ENCODE results near the gene MXRA8.
"Not testable (repeated sequence)": the region's sequence is repeated elsewhere in the genome, so short reads cannot be mapped to it uniquely, and the experiment has no call there.

MXRA8 gene

GRCh38 chr1:1370094-1370493 is 11.7 kb upstream of the MXRA8 start:
- Mint-ChIP-seq H3K4me3 (peak overlapping the region in 1 of 2 donors; percentile 34), H3K4me1 (ENCODE audit: low read depth in 2 of 2) (peaks cover 10 to 13% of the 10 kb centered on the region in 2 donors), H3K36me3 (ENCODE audit: insufficient read depth) (peaks cover 27% of the 10 kb centered on the region)
- not testable (repeated sequence) for H3K9me3 Mint-ChIP-seq; ATAC-seq (replicated peaks); H3K27me3 Mint-ChIP-seq; H3K27ac Mint-ChIP-seq; DNase-seq

- peaks cover 3 to 5% of the 10 kb centered on the region in 2 donors for H3K4me1 Mint-ChIP-seq (ENCODE audit: low read depth in 2 of 2)
- H3K27me3 Mint-ChIP-seq: no peaks in the 10 kb centered on the region
- DNase-seq: no peak
- no peak for ATAC-seq (replicated peaks)
- no peak overlapping the region for H3K4me3 Mint-ChIP-seq
- H3K9me3 Mint-ChIP-seq: no peaks in the 10 kb centered on the region
- peaks cover 20% of the 10 kb centered on the region for H3K36me3 Mint-ChIP-seq (ENCODE audit: insufficient read depth)
- no peak overlapping the region for H3K27ac Mint-ChIP-seq
Measured at GRCh38 chr1:1367315-1367714, 9.0 kb upstream of the MXRA8 start.

GRCh38 chr1:1366699-1367066 is 8.3 kb upstream of the MXRA8 start:
- ATAC-seq (replicated peaks): no peak
- DNase-seq: no peak
- Mint-ChIP-seq H3K9me3 (no peaks in the 10 kb centered on the region), H3K36me3 (ENCODE audit: insufficient read depth) (peaks cover 13% of the 10 kb centered on the region), H3K4me1 (ENCODE audit: low read depth in 2 of 2) (peaks cover 0 to 2% of the 10 kb centered on the region in 2 donors), H3K4me3 (no peak overlapping the region), H3K27me3 (no peaks in the 10 kb centered on the region), H3K27ac (no peak overlapping the region)

- no peak for ATAC-seq (replicated peaks)
- H3K27me3 Mint-ChIP-seq: peaks cover 1 to 4% of the 10 kb centered on the region in 2 donors
- H3K4me1 Mint-ChIP-seq (ENCODE audit: low read depth in 2 of 2): no peaks in the 10 kb centered on the region
Measured at GRCh38 chr1:1365875-1366698, 7.7 kb upstream of the MXRA8 start.

GRCh38 chr1:1364266-1364665 is 5.9 kb upstream of the MXRA8 start:
- peaks cover 0 to 6% of the 10 kb centered on the region in 2 donors for H3K4me1 Mint-ChIP-seq (ENCODE audit: low read depth in 2 of 2)
- DNase-seq (no peak), ATAC-seq (replicated peaks) (no peak)
- peaks cover 6 to 15% of the 10 kb centered on the region in 2 donors for H3K27me3 Mint-ChIP-seq
- H3K9me3 Mint-ChIP-seq: no peaks in the 10 kb centered on the region
- peaks cover 1% of the 10 kb centered on the region for H3K36me3 Mint-ChIP-seq (ENCODE audit: insufficient read depth)
- no peak overlapping the region for H3K4me3 Mint-ChIP-seq
- H3K27ac Mint-ChIP-seq: no peak overlapping the region

More at GRCh38 chr1:1365875-1366698, 7.7 kb upstream of the MXRA8 start:
- Mint-ChIP-seq H3K27ac (no peak overlapping the region), H3K36me3 (ENCODE audit: insufficient read depth) (peaks cover 7% of the 10 kb centered on the region), H3K4me3 (no peak overlapping the region), H3K9me3 (no peaks in the 10 kb centered on the region)
- no peak for DNase-seq

GRCh38 chr1:1361982-1362423 is 3.6 kb upstream of the MXRA8 start:
- Mint-ChIP-seq H3K36me3 (ENCODE audit: insufficient read depth) (no peaks in the 10 kb centered on the region), H3K9me3 (no peaks in the 10 kb centered on the region), H3K27ac (no peak overlapping the region), H3K4me1 (ENCODE audit: low read depth in 2 of 2) (peaks cover 0 to 8% of the 10 kb centered on the region in 2 donors), H3K4me3 (no peak overlapping the region), H3K27me3 (peaks cover 20 to 37% of the 10 kb centered on the region in 2 donors)
- no peak for DNase-seq
- no peak for ATAC-seq (replicated peaks)

GRCh38 chr1:1361233-1361981 is 3.1 kb upstream of the MXRA8 start:
- Mint-ChIP-seq H3K36me3 (ENCODE audit: insufficient read depth) (no peaks in the 10 kb centered on the region), H3K27ac (no peak overlapping the region), H3K27me3 (peaks cover 20 to 41% of the 10 kb centered on the region in 2 donors), H3K4me1 (ENCODE audit: low read depth in 2 of 2) (peaks cover 0 to 8% of the 10 kb centered on the region in 2 donors), H3K4me3 (no peak overlapping the region), H3K9me3 (no peaks in the 10 kb centered on the region)
- ATAC-seq (replicated peaks): no peak
- no peak for DNase-seq

- Mint-ChIP-seq H3K9me3 (no peaks in the 10 kb centered on the region), H3K27me3 (peaks cover 20 to 41% of the 10 kb centered on the region in 2 donors), H3K4me1 (ENCODE audit: low read depth in 2 of 2) (peaks cover 0 to 8% of the 10 kb centered on the region in 2 donors), H3K4me3 (no peak overlapping the region), H3K27ac (no peak overlapping the region), H3K36me3 (ENCODE audit: insufficient read depth) (no peaks in the 10 kb centered on the region)
- DNase-seq (no peak), ATAC-seq (replicated peaks) (no peak)
Measured at GRCh38 chr1:1360506-1361169, 2.3 kb upstream of the MXRA8 start.

GRCh38 chr1:1359664-1360468 is 1.5 kb upstream of the MXRA8 start:
- no peak overlapping the region for H3K27ac Mint-ChIP-seq
- no peak for DNase-seq

GRCh38 chr1:1359308-1359663 is 931 bp upstream of the MXRA8 start:
- ATAC-seq (replicated peaks): peak; percentile 42
- no peak overlapping the region for H3K4me3 Mint-ChIP-seq
- H3K4me1 Mint-ChIP-seq (ENCODE audit: low read depth in 2 of 2): peaks cover 0 to 8% of the 10 kb centered on the region in 2 donors
- H3K27ac Mint-ChIP-seq: no peak overlapping the region
- H3K36me3 Mint-ChIP-seq (ENCODE audit: insufficient read depth): peaks cover 2% of the 10 kb centered on the region
- H3K27me3 Mint-ChIP-seq: peaks cover 20 to 43% of the 10 kb centered on the region in 2 donors
- H3K9me3 Mint-ChIP-seq: no peaks in the 10 kb centered on the region
- no peak for DNase-seq

More at GRCh38 chr1:1359664-1360468, 1.5 kb upstream of the MXRA8 start:
- Mint-ChIP-seq H3K4me1 (ENCODE audit: low read depth in 2 of 2) (peaks cover 0 to 8% of the 10 kb centered on the region in 2 donors), H3K27me3 (peaks cover 20 to 41% of the 10 kb centered on the region in 2 donors), H3K9me3 (no peaks in the 10 kb centered on the region), H3K36me3 (ENCODE audit: insufficient read depth) (no peaks in the 10 kb centered on the region), H3K4me3 (no peak overlapping the region)
- ATAC-seq (replicated peaks): no peak

- H3K4me3 Mint-ChIP-seq: no peak overlapping the region
- H3K9me3 Mint-ChIP-seq: no peaks in the 10 kb centered on the region
- H3K27me3 Mint-ChIP-seq: peaks cover 21 to 57% of the 10 kb centered on the region in 2 donors
- H3K4me1 Mint-ChIP-seq (ENCODE audit: low read depth in 2 of 2): peaks cover 0 to 8% of the 10 kb centered on the region in 2 donors
- ATAC-seq (replicated peaks) (no peak), DNase-seq (no peak)
- peaks cover 4% of the 10 kb centered on the region for H3K36me3 Mint-ChIP-seq (ENCODE audit: insufficient read depth)
- H3K27ac Mint-ChIP-seq: no peak overlapping the region
Measured at GRCh38 chr1:1357871-1358432, 403 bp downstream of the MXRA8 start.

- Mint-ChIP-seq H3K36me3 (ENCODE audit: insufficient read depth) (peaks cover 9% of the 10 kb centered on the region), H3K27ac (no peak overlapping the region), H3K27me3 (peaks cover 29 to 67% of the 10 kb centered on the region in 2 donors), H3K9me3 (no peaks in the 10 kb centered on the region), H3K4me3 (no peak overlapping the region), H3K4me1 (ENCODE audit: low read depth in 2 of 2) (peaks cover 0 to 12% of the 10 kb centered on the region in 2 donors)
- DNase-seq (no peak), ATAC-seq (replicated peaks) (no peak)
Measured at GRCh38 chr1:1356796-1357401, 1.5 kb downstream of the MXRA8 start.

All from effector memory CD8-positive, alpha-beta T cell (primary cell).